Measurements from ENCODE around the gene MAPK9.

Gene MAPK9

DNA sequence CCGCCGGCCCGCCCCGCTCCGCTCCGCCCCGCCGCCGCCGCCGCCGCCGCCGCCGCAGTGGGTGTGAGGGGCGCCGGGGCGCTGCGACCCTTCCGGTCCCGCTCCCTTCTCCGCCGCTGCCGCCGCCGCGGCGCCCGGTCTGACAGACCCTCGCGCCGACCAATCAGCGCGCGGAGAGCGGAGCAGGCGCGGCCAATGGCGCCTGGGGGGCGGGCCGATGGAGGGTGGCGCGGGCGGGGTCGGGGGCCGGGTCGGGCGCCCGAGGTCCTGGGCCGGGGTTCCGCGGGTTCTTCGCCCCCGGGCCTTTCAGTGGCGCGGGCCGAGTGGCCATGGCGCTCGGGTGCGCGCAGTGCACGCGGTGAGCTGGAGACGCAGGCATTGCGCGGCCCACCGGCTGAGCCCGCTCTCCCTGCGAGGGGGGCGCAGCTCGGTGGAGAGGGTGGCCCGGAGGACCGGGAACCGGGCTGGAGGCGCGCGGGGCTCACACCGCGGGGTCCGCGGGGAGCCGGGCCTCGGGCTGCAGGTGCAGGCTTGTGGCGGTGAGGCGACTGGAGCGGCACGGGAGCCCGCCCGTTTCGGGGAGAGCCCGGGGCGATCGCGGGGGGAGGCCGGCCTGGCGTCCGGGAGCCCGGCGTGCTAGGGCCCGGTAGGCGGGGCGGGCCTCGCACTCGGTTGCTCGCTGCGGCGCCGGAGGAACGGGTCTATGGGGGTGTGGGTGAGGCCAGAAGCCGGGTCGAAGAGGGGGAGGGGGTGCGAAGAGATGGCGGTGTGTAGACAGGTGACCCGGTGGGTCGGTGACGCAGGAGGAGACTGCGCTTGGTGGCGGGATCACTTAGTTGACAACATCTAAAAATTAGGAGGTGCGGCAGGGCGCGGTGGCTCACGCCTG is at the start of gene MAPK9:
MAPK9 (minus strand) TSS at position 141 of the 889 bp plus-strand sequence. CDS start 11,522 bp downstream, outside the sequence.
- DNase-seq = peak; percentile 58

DNA sequence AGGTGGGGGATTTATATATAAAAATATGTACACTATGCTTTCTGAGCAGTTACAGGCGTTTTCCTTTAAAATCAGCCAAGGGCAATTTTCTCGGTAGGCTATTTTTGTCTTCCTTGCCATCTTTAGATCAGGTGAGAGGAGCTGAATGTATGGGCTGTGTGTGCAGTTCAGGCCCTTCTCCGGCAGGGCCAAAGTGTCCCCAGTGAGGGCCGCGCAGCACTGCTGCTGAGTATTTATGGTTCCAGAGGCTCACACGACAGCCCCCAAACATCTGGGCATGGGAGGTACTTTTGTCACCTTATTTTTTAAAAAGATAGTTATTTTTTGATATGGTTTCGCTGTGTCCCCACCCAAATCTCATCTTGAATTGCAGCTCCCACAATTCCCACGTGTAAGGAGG is 49.7 kb upstream of the MAPK9 start:
- DNase-seq = no peak

DNA sequence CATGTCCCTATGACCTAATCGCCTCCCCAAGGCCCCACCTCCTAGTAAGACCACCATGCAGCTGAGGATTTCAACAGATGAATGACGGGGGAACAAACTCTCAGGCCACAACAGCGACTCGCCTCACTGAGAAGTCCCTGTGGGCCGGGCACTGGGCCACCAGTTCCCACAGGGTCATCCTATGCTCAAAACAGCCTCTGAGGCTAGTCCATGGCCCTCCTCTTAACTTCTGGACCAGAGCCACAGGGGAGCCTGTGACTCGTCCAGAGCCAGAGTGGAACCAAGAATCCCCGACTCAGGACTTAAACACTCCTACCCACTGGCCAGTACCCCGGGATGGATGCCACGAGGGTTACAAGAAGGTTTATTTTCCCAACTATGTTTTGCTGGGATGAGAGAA is 49.0 kb upstream of the MAPK9 start:
- DNase-seq = no peak

DNA sequence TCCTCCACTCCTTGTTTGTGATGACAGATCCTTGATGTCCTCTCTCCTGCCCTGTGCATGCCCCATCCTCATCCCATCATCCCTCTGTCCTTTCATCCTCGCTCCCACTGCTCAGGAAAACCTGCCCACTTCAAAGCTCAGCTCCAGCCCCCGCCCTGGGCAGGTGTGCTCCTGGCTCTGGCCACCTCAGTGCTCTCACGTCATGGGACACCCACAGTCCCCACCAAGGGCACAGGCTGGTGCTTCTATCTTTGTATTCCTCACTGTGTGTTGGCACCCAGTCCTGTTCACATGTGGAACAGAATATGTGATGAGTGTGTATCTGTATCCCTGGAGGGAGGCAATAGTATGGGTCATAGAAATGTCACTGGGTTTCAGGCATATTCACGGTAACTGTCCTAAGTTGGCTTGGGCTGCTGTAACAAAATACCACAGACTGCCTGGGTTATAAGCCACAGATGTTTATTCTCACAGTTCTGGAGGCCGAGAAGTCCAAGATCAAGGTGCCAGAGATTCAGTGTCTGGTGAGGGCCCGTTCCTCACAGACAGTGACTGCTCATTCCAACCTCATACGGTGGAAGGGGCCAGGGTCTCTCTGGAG is 47.8 kb upstream of the MAPK9 start:
- DNase-seq = no peak

DNA sequence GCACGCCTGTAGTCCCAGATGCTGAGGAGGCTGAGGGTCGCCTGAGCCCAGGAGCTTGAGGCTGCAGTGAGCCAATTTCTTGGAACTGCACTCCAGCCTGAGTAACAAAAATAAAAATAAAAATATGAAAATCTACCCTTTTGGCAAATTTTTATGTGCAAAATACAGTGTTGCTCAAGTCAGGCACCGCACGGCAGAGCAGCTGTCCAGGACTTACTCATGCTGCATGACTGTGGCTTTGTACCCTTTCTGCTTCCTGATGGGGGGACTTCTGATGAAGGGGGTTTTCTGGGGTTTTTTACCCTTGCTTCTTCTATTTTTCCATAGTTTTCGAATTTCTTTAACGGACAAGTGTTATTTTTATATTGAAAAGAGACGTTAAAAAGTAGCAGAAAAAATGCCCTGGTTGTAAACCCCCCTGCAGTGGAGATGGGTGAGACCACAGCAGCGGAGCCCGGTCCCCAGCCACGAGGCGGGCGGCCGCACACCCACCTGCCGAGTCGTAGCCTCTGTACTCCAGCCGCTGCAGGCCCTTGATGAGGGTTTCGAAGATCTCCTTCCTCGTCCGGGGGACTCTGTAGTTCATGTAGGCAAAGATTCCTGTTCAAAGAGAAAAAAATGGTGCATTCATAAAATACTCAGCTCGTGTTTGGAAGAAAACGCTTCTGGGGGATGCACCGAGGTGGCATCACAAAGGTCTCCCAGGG is 46.3 kb upstream of the MAPK9 start:
- DNase-seq = no peak

DNA sequence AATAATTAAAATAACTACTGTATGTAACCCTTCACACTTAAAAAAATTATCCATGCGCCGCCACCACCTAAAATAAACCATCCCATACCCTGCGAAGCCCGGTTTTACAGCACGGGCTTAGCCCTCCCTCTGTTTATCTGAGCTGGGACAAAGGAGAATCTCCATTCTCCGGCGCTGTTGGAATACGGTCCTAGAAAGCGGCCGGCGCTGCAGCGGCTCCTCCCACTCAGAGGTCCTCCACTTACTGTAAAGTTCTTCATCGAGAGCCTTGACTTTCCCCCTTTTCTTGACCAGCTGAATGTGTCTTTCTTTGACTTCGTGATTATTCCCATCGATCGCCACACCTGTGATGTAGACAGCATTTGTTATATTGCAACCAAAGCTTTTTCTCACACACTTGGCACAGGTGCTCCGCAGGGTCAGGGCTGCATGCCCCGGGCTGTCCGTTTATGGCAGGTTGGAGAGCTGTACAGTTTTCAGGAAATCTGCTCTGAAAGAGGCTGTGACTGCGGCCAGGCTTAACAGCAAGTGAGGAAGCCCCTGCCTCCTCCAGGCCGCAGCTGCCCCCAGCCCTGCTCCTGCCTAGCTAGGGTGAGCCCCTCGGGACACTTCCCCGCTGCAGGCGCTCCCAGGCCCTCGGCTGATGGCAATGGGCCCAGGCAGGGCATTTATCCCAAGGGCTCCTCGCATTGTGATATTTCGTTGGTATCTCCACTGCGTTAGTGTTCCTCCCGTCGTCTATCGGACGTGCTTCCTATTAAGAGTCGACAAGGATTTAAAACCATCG is 44.5 kb upstream of the MAPK9 start:
- no peak for DNase-seq

DNA sequence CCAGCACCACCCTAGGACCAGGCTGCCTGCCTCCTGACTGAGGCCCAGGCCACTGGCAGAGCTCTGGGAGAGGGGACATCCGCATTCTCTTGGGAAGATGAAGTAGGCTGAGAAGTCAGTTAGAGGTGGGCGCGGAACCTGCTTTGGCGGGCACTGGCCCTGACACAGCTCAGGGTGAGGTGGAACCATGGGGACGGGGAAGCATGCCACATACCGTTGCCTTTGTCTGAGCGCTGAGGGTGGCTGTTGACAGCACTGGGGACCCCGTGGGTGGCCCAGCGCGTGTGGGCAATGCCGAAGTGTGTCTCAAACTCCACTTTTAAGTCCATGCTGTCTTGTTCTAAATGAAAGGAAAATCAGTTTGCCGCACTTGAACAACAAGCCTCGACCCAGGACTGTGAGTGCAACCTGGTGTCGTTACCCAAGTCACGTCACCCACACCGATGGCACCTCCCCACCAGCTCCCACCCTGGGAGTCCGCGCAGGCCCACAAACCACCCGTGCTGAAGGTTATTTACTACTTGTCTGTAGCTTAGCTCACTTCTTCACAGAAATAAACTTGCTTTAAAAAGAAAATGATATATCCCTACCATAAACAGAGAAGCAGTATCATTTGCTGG is 43.8 kb upstream of the MAPK9 start:
- DNase-seq = no peak

DNA sequence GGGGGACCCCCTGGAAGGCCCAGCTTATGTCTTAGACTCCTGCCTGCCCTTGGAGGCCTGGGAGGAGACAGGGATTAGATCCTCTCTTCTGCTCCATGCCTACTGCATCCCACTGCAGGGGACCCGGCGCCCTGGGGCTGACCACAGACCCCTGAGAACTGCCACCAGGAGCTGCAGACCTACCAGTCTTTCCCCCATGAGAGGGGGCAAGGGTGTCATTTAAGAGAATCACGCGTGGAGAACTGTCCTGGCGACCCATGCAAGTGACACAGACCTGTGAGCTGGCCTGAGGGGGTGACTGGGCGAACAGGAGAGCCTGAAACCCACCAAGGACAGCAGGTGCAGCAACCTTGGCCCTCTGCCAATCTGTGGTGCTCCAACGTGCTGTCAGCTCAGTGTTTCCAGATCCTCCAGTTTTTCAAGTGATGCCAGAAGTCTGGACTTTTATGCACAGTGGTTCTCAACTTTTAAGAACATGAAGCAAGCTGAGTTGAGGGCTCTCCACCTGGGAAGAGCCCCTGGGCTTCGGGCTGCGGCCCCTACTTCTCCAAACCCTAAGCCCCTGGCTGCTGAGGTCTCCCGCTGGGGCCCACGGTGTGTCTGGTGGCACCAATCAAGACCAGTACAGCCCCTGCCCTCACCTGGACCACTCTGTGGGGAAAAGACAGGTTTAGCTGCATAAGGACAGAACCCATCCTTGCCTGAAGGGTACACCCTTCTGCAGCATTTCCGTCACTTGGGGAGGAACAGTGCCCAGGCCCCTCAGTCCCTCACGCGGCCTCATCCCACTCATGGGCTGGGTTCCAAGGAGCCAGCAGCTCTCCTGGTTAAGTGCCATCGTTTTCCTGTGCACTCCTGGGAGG is 43.1 kb upstream of the MAPK9 start:
- no peak for DNase-seq

DNA sequence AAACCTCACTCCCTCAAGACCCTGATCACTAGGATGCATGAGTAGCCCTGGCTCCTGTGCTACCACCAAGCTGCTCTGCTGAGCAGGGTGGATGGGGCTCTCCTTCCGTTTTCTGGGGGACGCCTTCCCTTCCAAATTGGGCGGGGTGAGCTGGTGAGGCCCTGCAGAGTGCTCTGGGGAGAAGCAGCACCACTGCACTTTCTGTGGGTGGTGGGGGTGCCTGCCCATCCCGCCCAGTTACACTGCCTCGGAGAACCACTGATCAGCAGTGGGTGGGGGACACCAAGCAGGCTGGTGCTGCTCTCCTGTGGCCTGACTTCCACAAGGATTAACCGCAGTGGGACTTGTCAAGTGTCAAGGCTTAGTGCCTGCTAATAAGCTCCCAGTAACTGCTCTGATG is 42.3 kb upstream of the MAPK9 start:
- no peak for DNase-seq

DNA sequence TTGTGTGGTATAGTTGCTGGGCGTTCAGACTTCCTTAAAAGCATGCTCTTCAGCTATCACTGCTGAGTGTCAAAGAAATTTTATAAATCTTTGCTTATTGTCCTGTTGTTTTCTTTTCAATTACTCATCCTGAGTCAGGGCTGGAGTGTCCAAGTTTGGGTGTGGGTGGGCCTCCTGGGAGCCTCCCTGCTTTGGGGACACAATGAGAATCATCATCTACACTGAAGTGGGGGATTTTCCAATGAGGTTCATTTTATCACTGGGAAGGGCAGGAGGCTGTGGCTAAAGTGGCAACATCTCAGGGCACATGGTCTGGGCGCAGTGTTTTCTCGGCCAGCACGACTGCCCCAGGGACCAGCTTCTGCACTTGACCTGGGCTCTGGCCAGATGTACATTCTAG is 41.8 kb upstream of the MAPK9 start:
- no peak for DNase-seq

DNA sequence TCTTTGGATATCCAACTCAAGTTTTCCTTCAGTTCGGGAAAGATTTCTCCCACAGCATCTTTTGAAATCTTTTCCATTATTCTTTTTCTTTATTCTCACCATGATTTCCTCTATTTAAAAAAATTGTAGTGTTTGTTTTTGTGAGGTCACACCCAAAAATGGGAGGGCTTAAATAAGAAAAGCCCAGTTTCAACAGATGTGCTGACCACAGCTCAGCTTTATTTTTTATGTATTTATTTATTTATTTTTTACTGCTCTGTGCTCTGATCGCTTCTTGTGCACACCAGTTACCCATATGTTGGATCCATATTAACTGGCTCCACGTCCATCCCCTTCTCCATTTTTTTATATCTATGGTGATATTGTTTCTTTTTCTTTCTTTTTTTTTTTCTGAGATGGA is 41.0 kb upstream of the MAPK9 start:
- DNase-seq = no peak

DNA sequence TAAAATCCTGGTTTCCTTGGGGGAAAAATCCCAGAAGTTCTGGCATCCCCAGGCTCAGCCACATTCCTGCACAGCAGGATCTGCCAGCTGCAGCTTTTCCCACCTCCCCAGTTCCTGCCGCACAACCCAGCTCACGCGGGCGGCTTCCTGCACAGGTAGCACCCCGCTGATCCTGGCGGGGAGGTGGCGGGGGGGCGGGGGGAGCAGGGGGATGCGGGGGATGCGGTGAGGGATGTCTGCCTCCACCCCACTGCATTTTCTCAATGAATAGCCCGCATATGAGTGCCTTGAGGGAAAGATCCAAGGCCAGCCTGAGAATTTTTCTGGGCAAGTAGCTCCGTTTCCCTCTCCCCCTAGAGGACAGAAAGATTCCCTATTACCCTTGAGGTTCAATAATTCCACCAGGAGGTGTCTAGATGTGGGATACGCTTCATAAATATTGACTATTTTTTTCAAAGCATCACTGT is 40.2 kb upstream of the MAPK9 start:
- DNase-seq = no peak

DNA sequence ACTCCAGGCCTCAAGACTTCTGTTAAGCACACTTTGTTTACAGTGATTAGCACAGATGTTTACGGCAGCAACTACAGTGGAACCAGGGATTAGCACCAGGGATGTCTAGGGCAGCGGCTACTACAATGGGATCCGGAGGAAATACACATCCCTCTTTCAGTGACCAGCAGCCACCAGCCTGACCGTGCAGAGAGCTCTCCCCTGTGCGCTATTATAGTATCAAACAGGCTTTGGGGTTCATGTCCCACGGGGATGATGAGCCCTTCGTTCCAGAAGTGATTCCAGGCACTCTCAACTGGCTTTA is 39.7 kb upstream of the MAPK9 start:
- no peak for DNase-seq

DNA sequence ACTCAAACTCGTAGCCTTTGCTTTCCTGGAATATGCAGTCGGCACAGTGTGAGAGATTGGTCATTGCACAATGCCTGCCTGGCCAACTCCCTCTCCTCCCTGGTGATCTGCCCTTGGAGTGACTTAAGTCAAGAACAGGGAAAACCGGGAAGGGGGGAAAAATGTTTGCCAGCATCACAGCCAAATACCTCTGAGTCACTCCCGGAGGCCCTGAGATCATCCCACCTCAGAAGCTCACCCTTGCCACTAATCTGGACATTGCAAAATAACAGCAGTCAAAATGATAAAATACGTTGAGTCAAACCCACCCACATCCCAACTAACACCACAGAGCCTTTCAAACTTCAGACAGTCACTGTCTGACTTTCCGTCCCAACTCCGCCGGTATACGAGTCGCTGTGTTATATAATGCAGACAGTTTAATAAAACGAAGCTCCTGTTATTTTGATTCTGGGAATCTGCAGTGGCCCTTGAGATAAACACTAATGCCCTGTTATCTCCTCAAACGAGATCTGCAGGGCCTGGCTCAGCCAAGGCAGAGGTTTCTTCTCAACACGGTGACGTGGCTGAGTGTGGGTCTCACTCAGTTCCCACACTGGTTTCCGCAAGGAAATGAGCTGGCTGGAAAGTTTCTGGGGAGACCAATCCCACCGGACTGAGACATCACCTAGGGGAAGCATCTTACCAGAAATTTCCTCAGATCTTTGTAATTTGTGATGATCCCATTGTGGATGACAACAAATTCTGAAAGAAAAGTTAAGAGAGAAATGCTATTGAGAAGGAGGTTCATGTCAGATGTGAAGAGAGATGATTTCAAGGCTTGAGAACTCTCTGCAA is 39.1 kb upstream of the MAPK9 start:
- DNase-seq = no peak

DNA sequence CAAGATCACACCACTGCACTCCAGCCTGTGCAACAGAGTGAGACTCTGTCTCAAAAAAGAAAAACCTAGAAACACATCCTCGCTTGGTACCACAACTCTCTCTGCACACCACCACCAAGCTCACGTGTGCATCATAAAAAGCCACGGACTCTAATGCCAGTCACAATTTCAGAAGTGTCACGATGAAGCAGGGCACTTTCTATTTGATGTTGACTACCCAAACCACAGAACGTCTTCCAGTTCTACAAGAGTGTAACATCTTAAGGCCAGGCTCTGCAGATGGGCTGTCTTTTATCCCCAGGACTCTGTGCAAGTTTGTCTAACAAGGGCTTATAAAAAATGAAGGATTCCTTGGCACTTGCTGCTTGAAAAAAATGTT is 38.4 kb upstream of the MAPK9 start:
- no peak for DNase-seq

DNA sequence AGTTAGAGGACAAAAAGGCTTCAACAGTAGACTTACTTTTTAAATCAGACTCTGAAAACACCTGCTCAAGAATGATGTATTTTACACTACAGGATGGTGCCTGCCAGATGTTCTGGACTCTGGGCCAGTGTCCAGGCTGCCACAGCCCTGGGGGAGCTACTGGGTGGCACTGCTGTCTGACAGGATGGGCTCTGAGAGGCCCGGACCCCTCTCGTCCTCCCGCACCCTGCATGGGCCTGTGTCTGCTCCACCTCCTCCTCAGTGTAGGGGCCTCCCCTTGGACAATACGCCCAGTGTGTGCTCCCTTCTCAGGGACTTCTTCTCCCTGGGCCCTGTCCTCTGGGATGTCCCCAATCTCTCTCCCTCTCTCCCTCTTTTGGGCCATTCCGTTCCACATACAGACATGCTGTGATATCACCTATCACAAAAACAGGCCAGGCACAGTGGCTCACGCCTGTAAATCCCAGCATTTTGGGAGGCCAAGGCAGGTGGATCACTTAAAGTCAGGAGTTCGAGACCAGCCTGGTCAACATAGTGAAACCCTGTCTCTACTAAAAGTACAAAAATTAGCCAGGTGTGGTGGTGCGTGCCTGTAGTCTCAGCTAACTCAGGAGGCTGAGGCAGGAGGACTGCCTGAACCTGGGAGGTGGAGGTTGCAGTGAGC is 37.9 kb upstream of the MAPK9 start:
- no peak for DNase-seq

DNA sequence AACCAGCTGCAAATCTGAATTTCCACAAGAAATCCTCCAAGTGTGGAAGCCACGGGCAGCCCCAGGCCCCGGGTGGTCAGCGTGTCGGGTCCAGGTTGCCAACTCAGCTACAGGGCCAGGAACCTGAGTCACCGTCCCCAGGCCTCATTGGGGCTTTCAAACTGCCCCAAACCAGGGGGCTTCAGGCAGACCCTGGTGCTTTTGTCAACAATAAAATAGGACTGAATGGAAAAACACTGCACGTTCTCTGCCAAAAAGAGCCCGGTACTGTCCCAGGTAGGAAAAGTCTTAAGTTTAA is 37.2 kb upstream of the MAPK9 start:
- no peak for DNase-seq

DNA sequence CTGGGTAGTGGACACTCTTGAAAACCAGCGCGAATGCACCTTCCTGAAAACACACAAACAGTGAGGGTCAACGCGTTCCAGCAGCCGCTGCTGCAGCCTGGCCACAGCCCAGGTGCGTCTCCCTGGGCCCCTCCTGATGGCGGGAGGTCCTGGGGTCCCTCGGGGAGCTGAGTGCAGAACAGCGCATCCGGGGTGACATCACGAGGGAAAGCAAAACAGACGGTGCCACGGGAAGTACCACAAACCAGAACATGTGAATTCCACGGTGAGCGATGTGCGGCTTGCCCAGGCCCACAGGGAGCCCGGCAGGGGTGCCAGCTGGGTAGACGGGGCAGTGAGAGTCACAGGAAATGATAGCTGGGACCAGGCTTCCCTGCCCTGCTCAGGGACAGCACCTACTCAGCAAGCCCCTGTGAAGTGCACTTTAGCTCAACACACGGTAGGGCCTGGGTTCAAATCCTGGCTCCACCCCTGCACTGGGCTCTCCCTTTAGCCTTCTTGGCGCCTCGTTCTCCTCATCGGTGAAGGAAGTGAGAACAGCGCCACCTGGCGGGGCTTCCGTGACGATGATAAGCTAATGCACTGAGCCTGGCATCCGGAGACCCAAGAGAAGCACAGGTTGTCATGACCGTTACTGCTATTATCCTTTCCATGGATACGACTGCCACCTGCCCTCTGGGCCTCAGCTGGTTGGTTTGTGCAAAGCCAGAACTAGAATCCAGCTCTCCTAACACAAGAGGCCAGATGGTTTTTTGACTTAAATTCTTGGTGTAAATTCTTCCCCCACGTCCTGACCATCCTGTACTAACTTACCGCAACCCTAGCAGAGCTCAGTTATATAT is 36.6 kb upstream of the MAPK9 start:
- peak; percentile 67 for DNase-seq

DNA sequence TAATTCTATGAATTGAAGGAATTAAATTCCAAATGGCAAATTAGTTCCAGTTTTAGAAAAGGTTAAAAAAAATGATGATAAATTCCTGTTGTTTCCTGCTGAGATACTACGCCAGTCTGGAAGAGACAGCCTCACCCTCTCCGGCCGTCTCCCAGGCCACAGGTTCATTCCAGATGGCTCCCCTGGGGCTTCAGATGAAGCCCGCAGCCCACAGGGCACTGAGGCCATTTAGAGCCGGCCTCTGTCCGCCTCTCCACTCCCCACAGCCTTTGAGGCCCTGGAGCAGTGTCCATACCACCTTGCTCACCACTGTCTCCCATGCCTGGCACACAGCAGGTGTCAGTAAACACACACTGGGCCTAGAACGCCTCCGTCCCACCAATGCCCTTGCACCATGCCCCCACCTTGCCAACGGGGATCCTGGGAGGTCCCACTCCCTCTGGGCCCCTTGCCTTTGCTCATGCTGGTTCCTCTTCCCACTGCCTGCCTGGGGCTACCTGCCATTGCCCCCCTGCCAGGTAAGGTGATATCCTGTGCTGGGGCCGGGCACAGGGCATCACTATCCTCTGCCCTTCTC is 35.2 kb upstream of the MAPK9 start:
- DNase-seq = no peak
